BLaER1 treated with 17β-estradiol and CSF1 and Interleukin-3, amounts not matched to agents 10 nM and 100 nM (cell line): Measurements from ENCODE around the gene ANTKMT.

Experiments
- H3K27ac ChIP-seq, 11 experiments: shearing (Covaris generic); formaldehyde crosslinking; 2 replicates each; pipeline ENCODE4 v1.8.1; 2022
- H3K27me3 ChIP-seq, 11 experiments: shearing (Covaris generic); formaldehyde crosslinking; 2 replicates each; pipeline ENCODE4 v1.8.1; 2022
- H3K36me3 ChIP-seq, 11 experiments: shearing (Covaris generic); formaldehyde crosslinking; 2 replicates each; pipeline ENCODE4 v1.8.1; 2022
- H3K4me1 ChIP-seq, 10 experiments: shearing (Covaris generic); formaldehyde crosslinking; 2 replicates each; pipeline ENCODE4 v1.8.1; 2022
- H3K4me2 ChIP-seq, 11 experiments: shearing (Covaris generic); formaldehyde crosslinking; 2 replicates each; pipeline ENCODE4 v1.8.1; 2022
- H3K4me3 ChIP-seq, 10 experiments: shearing (Covaris generic); formaldehyde crosslinking; 2 replicates each; pipeline ENCODE4 v1.8.1; 2022
- H3K9ac ChIP-seq, 11 experiments: shearing (Covaris generic); formaldehyde crosslinking; 2 replicates each; pipeline ENCODE4 v1.8.1; 2022
- H3K9me3 ChIP-seq, 11 experiments: shearing (Covaris generic); formaldehyde crosslinking; replicated peaks in 1 of 11; 2 replicates each; pipeline ENCODE4 v1.8.1; 2022
- H4K20me1 ChIP-seq, 11 experiments: shearing (Covaris generic); formaldehyde crosslinking; 2 replicates each; pipeline ENCODE4 v1.8.1; 2022
- Cebpa-rat ChIP-seq, 11 experiments: shearing (Covaris generic); IDR thresholded peaks; 2 replicates each; pipeline ENCODE4 v1.8.1; 2022

Gene ANTKMT

DNA sequence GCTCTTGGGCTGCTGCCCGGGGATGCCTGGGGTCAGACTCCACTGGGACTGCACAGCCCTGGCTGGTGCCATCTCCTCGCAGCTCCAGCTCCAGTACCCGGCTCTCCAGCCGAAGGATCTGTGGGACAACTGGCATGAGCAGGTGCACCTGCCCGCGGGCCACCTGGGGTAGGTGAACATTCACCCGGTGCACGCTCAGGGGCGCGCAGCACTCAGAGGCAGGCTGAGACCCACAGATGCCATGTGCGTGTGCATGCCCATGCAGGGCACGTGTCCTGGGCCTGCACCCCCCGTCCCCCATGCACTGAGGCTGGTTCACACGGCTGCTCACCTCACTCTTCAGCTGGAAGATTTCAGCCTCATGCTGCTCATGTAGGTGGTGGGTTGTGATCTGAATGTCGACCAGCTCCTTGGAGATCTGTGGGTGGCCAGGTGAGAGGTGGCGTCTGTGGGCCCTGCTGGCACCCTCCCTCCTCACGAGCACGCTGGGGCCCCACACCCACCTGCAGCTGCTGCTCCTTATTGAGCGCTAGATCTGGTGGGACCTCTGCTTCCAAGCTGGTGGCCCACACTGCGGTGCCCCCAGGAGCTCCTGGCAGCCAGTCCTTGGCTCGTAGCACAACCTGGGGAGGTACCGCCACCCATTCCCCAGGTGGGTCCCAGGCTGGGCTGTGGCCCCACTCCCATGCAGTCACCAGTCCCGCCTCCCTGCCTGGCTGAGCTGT is 4.7 kb downstream of the ANTKMT start:
- H3K4me3 ChIP-seq = peak overlapping the region in 1 of 10 experiments; percentile 74; a peak in 1 of 20 replicates
- H3K9me3 ChIP-seq = no peaks in the 10 kb centered on the region
- peaks cover 44 to 78% (median 71%) of the 10 kb centered on the region in 11 experiments; a peak in 21 of 22 replicates for H4K20me1 ChIP-seq
- H3K27ac ChIP-seq = no peak overlapping the region
- peak overlapping the region; percentile 93 to 100 (median 100); a peak in 19 of 22 replicates for H3K4me2 ChIP-seq
- peaks cover 0 to 42% (median 0%) of the 10 kb centered on the region in 11 experiments; a peak in 7 of 22 replicates for H3K27me3 ChIP-seq
- peaks cover 8 to 17% (median 13%) of the 10 kb centered on the region in 11 experiments; a peak in 17 of 22 replicates for H3K36me3 ChIP-seq
- TF ChIP-seq Cebpa-rat (IDR thresholded peaks at IDR 0.05) = no peak
- H3K4me1 ChIP-seq = peaks cover 30 to 79% (median 75%) of the 10 kb centered on the region in 10 experiments
- H3K9ac ChIP-seq = peak overlapping the region in 1 of 11 experiments; percentile 48; a peak in 4 of 22 replicates

DNA sequence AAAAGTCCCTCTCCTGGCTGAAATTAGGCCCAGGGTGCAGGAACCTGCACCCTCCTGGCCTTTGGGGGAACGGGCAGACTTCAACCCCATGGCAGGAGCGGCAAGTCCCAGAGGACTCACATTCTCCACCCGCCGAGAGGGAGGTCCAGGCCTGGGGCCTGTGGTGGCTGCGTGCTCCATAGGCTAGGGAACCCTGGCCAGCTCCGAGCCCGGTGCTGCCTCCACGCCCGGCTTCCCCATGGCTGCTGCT is 5.2 kb downstream of the ANTKMT start:
- Histone ChIP-seq H4K20me1 (peaks cover 44 to 82% (median 76%) of the 10 kb centered on the region in 11 experiments; a peak in 21 of 22 replicates), H3K27me3 (peaks cover 0 to 42% (median 0%) of the 10 kb centered on the region in 11 experiments; a peak in 7 of 22 replicates), H3K4me2 (peak overlapping the region; percentile 93 to 100 (median 100)), H3K9me3 (no peaks in the 10 kb centered on the region), H3K9ac (peak overlapping the region in 3 of 11 experiments; percentile 7 to 50 (median 48); a peak in 5 of 22 replicates), H3K36me3 (peaks cover 10 to 22% (median 18%) of the 10 kb centered on the region in 11 experiments; a peak in 19 of 22 replicates), H3K4me1 (peaks cover 29 to 79% (median 75%) of the 10 kb centered on the region in 10 experiments), H3K27ac (no peak overlapping the region), H3K4me3 (peak overlapping the region in 6 of 10 experiments; percentile 70 to 75 (median 73); a peak in 5 of 20 replicates)
- TF ChIP-seq Cebpa-rat (IDR thresholded peaks at IDR 0.05) = no peak

DNA sequence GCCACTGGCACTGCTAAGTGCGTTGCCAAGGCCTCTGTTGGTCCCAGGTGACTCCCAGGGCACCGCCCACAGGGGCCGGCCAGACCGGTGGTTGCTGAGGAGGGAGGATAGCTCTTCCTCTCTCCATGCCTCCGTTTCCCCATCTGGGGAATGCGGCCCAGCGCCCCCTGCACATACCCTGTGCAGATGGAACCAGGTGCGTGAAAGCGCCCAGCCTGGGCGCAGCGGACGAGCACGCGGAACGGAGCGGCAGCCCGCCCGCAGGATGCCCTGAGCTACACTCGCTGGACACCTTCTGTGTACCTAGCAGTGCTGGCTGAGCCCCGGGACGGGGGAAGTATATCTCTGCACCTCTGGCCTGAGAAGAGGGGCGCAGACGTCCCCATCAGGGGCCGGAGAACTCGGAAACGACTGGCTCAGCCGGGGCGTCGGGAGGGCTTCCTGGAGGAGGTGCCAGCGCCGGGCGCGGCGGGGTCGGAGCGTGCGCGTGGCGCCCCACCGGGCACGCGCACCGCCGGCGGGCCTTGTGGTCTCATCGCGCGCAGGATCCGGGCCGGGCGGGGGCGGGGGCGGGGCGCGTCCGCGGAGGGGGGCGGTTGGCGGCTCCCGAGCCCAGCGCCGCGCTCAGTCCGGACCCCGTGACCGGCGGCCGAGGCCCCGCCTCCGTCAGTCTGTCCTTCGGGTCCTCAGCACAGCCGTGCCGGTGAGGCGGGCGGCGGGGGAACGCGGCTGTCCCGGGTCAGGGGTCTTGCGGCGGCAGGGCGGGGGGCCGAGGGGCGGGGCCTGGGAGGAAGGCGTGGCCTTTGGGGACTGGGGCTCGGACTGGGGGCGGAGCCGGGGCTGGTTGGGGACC is 5.7 kb downstream of the ANTKMT start, which contains the start of the genes CCDC78 and HAGHL:
Gene CCDC78 (minus strand): TSS at position 6 of the 853 bp plus-strand sequence. CDS start 76 bp downstream, outside the sequence.
Gene HAGHL (plus strand): TSS at position 669 of the 853 bp plus-strand sequence. CDS start 404 bp downstream, outside the sequence.
- H3K4me3 ChIP-seq = peak within 1 kb of the TSS; percentile 67 to 78 (median 73)
- peak within 1 kb of the TSS; percentile 73 to 84 (median 82) for H3K9ac ChIP-seq
- H4K20me1 ChIP-seq = peaks cover 42 to 82% (median 77%) of the 10 kb centered on the region in 11 experiments; a peak in 21 of 22 replicates
- peak within 1 kb of the TSS; percentile 58 to 83 (median 74); a peak in 21 of 22 replicates for H3K27ac ChIP-seq
- H3K4me2 ChIP-seq = peak within 1 kb of the TSS; percentile 96 to 100 (median 100)
- H3K4me1 ChIP-seq = peaks cover 26 to 80% (median 75%) of the 10 kb centered on the region in 10 experiments
- TF ChIP-seq Cebpa-rat (IDR thresholded peaks at IDR 0.05) = no peak
- peaks cover 16 to 27% (median 23%) of the 10 kb centered on the region in 11 experiments; a peak in 20 of 22 replicates for H3K36me3 ChIP-seq
- peaks cover 0 to 42% (median 0%) of the 10 kb centered on the region in 11 experiments; a peak in 7 of 22 replicates for H3K27me3 ChIP-seq
- no peaks in the 10 kb centered on the region for H3K9me3 ChIP-seq

DNA sequence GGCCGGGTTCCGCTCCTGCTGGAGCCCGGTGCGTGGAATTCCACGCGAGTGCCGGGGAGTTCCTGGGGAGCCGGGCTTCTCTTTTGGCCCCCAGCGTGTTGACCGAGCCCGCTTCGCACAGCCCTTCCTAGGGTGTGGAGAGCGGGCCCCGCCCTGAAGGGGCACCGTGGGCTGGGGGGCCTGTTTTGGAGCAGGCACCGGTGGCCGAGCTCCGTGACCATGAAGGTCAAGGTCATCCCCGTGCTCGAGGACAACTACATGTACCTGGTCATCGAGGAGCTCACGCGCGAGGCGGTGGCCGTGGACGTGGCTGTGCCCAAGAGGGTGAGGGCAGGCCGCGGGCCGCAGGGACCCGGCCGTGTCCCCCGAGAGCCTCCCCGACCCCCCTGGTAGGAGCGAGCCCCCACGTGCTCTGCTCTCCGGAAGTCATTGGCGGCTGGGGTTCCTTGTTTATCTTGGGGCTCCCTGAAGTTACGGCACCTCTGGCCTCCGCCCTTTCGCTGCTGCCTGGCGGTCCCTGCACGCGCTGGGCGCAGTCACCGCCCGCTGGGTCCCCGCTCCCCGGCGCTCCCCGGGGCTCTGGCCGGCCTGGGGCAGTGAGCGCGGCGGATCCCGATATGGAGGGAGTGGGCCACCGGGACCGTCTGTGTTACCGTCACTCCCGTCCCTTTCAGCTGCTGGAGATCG is 6.5 kb downstream of the ANTKMT start:
- TF ChIP-seq Cebpa-rat (IDR thresholded peaks at IDR 0.05) = no peak
- H3K4me3 ChIP-seq = peak overlapping the region; percentile 67 to 78 (median 73)
- H3K4me1 ChIP-seq = peaks cover 20 to 80% (median 74%) of the 10 kb centered on the region in 10 experiments
- H3K4me2 ChIP-seq = peak overlapping the region; percentile 96 to 100 (median 100)
- peak overlapping the region; percentile 73 to 84 (median 82) for H3K9ac ChIP-seq
- peaks cover 22 to 35% (median 30%) of the 10 kb centered on the region in 11 experiments; a peak in 21 of 22 replicates for H3K36me3 ChIP-seq
- H3K9me3 ChIP-seq = no peaks in the 10 kb centered on the region
- peak overlapping the region; percentile 58 to 83 (median 74); a peak in 21 of 22 replicates for H3K27ac ChIP-seq
- peaks cover 36 to 81% (median 69%) of the 10 kb centered on the region in 11 experiments; a peak in 21 of 22 replicates for H4K20me1 ChIP-seq
- peaks cover 0 to 42% (median 0%) of the 10 kb centered on the region in 11 experiments; a peak in 7 of 22 replicates for H3K27me3 ChIP-seq

- peaks cover 0 to 34% (median 0%) of the 10 kb centered on the region in 11 experiments; a peak in 7 of 22 replicates for H3K27me3 ChIP-seq
- H3K9ac ChIP-seq = peak overlapping the region in 10 of 11 experiments; percentile 42 to 84 (median 80); a peak in 15 of 22 replicates
- H4K20me1 ChIP-seq = peaks cover 28 to 80% (median 66%) of the 10 kb centered on the region in 11 experiments; a peak in 21 of 22 replicates
- peaks cover 31 to 44% (median 39%) of the 10 kb centered on the region in 11 experiments for H3K36me3 ChIP-seq
- peak overlapping the region in 3 of 11 experiments; percentile 77 to 83 (median 80); a peak in 6 of 22 replicates for H3K27ac ChIP-seq
- TF ChIP-seq Cebpa-rat (IDR thresholded peaks at IDR 0.05) = no peak
- H3K4me3 ChIP-seq = peak overlapping the region; percentile 67 to 78 (median 73); a peak in 19 of 20 replicates
- peak overlapping the region; percentile 96 to 100 (median 100) for H3K4me2 ChIP-seq
- no peaks in the 10 kb centered on the region for H3K9me3 ChIP-seq
- H3K4me1 ChIP-seq = peaks cover 11 to 80% (median 67%) of the 10 kb centered on the region in 10 experiments; a peak in 19 of 20 replicates
Measured at GRCh38 chr16:728131-728889, 7.4 kb downstream of the ANTKMT start.

DNA sequence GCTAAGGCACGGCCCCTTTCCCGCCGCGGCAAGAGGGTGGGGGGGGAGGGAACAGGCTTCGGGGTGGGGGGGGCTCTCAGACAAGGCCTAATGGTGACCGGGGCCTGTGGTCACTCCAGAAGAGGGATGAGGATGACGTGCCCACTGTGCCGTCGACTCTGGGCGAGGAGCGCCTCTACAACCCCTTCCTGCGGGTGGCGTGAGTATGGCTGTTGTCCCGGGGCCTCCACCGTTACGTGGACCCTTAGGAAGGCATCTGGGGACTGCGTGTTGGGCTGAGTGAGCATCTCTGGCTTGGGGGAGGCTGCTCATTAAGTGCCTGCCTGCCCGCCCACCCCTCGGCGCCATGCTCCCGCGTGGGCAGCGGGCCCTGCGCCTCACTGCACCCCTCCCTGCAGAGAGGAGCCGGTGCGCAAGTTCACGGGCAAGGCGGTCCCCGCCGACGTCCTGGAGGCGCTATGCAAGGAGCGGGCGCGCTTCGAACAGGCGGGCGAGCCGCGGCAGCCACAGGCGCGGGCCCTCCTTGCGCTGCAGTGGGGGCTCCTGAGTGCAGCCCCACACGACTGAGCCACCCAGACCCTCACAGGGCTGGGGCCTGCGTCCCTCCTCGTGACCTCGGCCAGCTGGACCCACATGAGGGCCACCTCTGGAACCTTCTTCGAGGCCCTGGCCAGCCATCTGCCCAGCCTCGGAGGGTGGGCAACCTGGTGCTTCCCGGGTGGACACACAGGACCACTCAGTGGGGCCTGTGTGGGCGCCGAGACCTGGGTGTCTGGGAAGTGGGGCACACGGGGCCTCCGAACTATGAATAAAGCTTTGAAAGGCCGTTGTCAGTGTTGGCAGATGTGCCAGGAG is 8.2 kb downstream of the ANTKMT start:
- no peaks in the 10 kb centered on the region for H3K9me3 ChIP-seq
- H3K27me3 ChIP-seq = peaks cover 0 to 26% (median 0%) of the 10 kb centered on the region in 11 experiments; a peak in 7 of 22 replicates
- peaks cover 20 to 80% (median 66%) of the 10 kb centered on the region in 11 experiments; a peak in 21 of 22 replicates for H4K20me1 ChIP-seq
- H3K4me2 ChIP-seq = peak overlapping the region; percentile 96 to 100 (median 100); a peak in 21 of 22 replicates
- no peak overlapping the region for H3K9ac ChIP-seq
- H3K36me3 ChIP-seq = peaks cover 39 to 52% (median 47%) of the 10 kb centered on the region in 11 experiments
- peaks cover 8 to 80% (median 63%) of the 10 kb centered on the region in 10 experiments; a peak in 18 of 20 replicates for H3K4me1 ChIP-seq
- H3K27ac ChIP-seq = no peak overlapping the region
- TF ChIP-seq Cebpa-rat (IDR thresholded peaks at IDR 0.05) = no peak
- peak overlapping the region in 4 of 10 experiments; percentile 74 to 78 (median 74); a peak in 7 of 20 replicates for H3K4me3 ChIP-seq
